Fibroblast of skin of abdomen (primary cell): ENCODE data around the gene COA1.
A peak's percentile ranks its signal among the peaks of the same experiment; 100 is the strongest.
"Not testable (repeated sequence)": the region's sequence is repeated elsewhere in the genome, so short reads cannot be mapped to it uniquely, and the experiment has no call there.

Source experiments
- DNase-seq: peaks from one replicate; pipeline ENCODE4 v3.0.0-alpha.2; 2013

COA1 gene

GRCh38 chr7:43726466-43726865 lies 2.9 kb downstream of the COA1 start:
- peak; percentile 69 for DNase-seq

DNA sequence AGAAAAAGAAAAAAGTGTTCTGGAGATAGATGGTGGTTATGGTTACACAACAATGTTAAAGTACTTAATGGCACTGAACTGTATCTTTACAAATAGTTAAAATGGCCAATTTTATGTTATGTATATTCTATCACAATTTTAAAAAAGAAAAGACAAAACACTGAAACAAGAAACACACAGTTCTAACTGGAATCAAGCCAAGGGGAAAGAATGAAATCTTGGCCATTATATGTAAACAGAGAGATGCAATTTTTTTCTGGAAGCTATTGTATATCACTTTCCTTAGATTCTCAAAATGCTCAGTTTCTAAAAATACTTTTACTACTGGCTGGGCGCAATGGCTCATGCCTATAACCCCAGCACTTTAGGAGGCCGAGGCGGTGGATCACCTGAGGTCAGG lies 4.1 kb downstream of the COA1 start:
- no peak for DNase-seq

GRCh38 chr7:43723007-43723341 lies 6.3 kb downstream of the COA1 start:
- no peak for DNase-seq

GRCh38 chr7:43721193-43721806 lies 8.0 kb downstream of the COA1 start:
- peak; percentile 53 for DNase-seq

DNA sequence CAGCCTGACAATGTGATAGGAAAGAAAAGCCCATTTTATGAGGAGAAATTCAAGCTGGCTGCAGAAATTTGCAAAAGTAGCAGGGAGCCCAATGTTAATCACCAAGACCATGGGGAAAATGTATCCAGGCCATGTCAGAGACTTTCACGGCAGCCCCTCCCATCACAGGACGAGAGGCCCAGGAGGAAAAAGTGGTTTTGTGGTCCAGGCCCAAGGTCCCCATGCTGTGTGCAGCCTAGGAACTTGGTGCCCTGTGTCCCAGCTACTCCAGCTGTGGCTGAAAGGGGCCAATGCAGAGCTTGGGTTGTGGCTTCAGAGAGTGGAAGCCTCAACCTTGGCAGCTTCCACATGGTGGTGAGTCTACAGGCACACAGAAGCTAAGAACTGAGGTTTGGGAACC lies 12.7 kb downstream of the COA1 start:
- DNase-seq = no peak

GRCh38 chr7:43715966-43716365 lies 13.4 kb downstream of the COA1 start:
- DNase-seq = not testable (repeated sequence)

GRCh38 chr7:43711503-43711902 lies 17.8 kb downstream of the COA1 start:
- DNase-seq = no peak

DNA sequence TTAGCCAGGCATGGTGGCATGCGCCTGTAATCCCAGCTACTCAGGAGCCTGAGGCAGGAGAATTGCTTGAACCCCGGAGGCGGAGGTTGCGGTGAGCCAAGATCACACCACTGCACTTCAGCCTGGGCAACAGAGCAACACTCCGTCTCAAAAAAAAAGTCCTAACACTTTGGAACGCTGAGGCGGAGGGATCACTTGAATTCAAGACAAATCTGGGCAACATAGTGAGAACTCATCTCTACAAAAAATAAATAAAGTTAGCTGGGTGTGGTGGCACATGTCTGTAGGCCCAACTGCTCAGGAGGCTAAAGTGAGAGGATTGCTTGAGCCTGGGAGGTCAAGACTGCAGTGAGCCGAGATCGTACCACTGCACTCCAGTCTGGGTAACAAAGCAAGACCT lies 21.3 kb downstream of the COA1 start:
- DNase-seq = not testable (repeated sequence)

DNA sequence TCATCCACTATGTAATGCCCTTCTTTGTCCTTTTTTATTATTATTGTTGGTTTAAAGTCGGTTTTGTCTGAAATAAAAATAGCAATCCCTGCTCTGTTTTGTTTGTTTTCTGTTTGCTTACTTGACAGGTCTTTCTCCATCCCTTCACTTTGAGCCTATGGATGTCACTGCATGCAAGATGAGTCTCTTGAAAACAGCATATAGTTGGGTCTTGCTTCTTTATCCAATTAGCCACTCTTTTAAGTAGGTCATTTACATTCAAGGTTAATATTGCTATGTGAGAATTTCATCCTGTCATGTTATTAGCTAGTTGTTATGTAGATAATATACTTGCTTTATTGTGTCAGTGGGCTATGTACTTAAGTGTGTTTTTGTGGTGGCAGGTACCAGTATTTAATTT lies 25.8 kb downstream of the COA1 start:
- DNase-seq = no peak

DNA sequence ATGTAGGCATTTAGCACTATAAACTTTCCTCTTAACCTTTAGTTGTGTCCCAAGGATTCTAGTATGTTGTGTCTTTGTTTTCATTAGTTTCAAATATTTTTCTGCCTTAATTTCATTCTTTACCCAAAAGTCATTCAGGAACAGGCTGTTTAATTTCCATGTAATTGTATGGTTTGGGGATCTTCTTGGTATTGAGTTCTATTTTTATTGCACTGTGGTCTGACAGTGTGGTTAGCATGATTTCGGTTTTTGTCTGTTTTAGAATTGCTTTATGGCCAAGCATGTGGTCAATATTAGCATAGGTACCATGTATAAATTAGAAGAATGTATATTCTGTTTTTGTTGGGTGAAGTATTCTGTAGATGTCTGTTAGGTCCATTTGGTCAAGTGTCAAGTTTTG lies 26.3 kb downstream of the COA1 start:
- no peak for DNase-seq

DNA sequence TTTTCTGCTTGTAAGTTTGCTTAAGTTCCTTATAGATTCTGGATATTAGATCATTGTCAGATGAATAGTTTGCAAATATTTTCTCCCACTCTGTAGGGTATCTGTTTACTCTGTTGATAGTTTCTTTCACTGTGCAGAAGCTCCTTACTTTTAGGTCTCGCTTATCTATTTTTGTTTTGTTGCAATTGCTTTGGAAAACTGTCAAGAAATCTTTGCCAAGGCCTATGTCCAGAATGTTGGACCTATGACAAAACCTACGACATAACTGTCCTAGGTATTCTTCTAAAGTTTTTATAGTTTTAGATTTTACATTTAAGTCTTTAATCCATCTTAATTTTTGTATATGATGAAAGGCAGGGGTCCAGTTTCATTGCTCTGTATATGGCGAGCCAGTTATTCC lies 27.4 kb downstream of the COA1 start:
- no peak for DNase-seq

- DNase-seq = peak; percentile 32
Measured at GRCh38 chr7:43701500-43701854, 27.8 kb downstream of the COA1 start.

DNA sequence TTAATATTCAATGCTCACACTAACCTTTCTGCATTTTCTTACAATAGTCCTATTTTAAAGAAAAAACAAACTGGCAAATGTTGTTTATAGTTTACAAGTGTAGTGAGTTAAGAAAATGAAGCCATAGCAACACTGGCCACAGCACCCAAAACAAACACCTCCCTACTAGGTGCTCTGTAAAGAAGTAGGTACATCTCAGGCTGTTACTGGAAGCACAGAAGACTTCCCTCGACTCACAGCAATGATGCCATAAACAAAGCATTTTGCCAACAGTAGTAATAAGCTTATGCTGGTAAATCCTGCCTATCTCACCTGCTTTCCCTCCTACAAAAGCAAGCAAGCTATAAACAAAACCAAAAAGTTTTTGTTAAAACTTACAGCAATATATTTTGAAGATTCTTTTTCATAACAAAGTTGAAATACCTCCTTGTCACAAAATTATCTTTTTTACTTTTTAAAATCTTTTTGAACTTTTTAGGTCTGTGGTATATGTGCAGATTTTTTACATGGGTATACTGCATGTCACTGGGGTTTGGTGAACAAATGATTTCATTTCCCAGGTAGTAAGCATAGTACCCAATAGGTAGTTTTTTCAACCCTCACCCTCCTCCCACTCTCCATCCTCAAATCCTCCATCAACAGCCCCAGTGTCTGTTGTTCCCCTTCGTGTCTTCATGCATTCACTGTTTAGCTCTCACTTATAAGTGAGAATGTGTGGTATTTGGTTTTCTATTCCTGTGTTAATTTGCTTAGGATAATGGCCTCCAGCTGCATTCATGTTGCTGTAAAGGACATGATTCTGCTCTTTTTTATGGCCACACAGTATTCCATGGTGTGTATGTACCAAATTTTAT lies 28.4 kb downstream of the COA1 start:
- DNase-seq = no peak

DNA sequence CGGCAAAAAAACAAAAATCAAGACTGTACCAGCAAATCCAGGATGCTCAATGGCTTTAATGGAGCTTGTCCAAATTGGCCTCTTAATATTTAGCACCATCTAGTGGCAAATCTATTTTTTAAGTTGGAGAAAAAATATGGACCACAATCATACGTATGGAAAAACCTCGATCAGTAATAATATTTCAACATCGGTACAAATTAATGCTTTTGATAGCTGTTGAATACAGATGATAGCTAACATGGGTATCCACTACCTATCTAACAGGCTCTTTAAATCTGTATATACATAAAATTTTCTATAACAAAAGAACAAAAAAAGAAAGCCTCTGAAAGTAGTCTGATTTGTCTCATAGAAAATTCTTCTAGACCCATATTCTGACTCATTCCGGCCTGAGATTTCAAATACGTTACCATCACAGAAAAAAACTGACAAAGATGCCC lies 29.2 kb downstream of the COA1 start:
- DNase-seq = peak; percentile 71

DNA sequence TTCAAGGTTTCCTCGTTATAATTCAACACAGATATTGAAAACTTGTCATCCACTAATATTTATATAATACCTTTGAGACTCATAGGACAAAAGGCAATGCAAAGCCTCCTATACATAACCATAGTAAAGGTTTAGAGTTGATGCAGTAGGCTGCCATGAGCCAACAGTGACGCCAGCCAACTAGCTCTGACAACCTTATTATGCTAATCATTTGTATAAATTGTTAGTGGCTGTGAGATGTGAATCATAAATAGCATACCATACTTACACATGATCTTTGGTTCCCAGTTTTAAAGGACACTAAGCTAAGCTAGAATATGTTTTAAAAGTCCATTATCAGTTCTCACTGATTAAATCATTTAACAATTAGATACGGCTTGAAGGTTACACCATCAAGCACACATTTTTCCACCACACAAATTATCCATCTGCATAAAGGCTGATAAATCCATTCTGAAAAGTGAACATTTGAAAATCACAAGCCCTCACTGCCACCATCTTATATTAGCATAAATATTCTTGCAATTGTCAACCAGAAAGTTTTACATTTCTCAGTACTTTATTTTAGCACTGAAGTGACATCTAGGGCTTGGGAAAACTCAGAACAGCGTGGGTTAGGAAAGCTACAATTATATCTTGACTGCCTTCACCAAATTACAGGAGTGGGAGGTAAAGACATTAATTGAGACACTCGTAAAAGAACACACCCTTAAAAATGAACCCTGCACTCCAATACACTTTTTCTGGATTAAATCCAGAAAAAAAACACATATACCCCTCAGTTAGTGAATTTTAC lies 30.7 kb downstream of the COA1 start:
- DNase-seq = peak; percentile 46

- no peak for DNase-seq
Measured at GRCh38 chr7:43697690-43698089, 31.6 kb downstream of the COA1 start.

DNA sequence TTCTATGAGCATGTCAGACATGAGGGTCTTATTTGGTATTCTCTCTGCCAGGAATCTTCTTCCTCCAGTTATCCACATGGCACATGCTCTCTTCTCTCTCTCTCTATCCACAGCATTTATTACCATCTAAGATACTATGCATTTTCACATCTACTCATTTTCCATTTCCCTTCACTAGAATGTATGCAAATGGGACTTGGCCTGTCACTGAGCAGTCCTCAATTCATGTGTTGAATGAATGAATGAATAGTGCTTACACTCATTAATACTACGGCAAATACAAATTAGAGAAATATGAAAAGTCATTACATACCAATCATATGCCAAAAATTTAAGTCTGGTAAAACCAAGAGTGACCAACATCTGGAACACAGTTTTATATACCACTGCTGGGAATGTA lies 34.0 kb downstream of the COA1 start:
- DNase-seq = no peak

- DNase-seq = peak; percentile 76
Measured at GRCh38 chr7:43694399-43694748, 34.9 kb downstream of the COA1 start.

DNA sequence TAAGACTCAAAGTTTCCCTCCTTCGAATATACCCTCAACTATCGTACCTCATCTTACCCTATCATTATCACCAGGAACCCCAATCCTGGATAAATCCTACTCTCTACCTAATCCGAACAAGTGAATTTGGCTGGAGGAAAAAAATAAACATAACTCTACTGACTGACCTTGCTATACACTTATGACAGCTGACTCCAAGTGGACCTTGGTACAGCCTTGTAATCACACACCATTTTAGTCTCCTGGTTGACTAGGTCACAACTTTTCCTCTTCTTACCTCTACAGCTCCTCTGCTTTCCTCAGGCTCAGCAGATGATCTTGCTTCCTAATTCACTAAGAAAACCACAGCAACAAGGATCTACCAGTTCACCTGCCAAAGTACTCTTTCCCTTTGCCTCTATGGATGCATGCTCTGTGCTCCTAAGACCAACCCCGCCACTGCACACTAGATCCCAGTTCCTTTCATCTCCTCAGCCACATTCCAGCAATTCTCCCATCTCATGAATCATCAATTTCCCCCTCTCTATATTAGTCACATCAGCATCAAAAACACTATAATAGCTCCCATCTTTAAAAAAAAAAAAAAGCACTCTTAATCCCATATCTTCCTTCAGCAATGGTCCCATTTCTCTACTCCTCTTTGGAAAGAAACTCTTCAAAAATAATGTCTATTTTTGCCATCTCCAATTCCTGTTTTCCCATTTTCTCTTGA lies 35.5 kb downstream of the COA1 start:
- peak; percentile 87 for DNase-seq

DNA sequence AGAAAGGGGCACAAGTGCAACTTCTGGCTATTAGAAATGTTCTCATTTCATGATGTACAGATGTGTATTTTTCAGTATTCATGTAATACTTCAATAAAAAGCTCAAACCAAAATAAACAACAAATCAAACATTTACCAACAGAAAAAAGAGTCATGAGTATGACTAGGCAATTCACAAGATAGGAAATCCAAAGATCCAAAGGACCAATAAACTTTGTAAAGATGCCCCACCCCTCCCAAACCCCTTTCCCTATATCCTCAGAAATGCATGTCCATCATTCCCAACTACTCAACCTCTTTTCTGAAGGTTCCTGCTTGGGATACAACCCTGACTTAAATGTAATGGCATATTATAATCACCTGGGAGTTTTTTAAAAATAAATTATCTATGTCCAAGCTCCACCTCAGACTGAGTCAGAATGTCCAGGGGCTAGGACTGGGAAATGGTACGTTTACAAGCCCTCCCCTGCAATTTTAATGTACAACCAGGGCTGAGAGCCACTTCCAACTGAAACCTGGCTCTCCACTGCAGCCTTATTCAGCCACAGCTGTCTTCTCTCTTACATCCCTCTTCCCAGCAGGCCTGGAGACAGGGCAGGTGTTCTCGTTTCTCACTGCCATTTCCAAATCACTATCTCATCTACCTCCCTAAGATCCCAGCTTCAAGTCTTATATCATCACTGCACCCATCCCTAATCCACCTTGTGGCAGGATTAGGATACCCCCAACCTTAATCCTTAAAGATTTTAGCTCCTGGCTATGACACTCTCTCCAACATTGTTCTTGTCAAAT lies 36.5 kb downstream of the COA1 start:
- no peak for DNase-seq

- no peak for DNase-seq
Measured at GRCh38 chr7:43691611-43692010, 37.7 kb downstream of the COA1 start.

GRCh38 chr7:43689115-43689514 lies 40.2 kb downstream of the COA1 start:
- DNase-seq = no peak
